ENCODE measurements around the gene STXBP4.

STXBP4 gene

DNA sequence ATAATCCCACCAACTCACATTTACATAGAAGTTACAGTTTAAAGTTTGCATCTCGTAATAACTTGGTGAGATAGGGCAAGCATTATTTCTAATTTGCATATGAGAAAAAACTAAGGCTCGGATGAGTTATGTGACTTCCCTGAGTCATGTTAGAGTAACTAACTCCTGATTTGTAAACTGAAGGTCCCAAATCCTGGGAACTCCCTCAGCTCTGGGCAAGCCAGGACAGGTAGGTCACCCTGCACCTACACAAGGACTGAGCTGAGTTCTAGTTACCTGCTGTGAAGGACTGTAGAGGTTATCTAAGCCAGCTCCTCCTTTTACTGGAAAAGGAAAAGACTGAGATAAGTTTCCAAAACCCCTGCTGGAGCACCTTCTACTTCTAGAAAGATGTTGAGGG, 204.0 kb downstream of the STXBP4 start:
- DNase-seq (ENCODE audit: low spot score) = no peak

DNA sequence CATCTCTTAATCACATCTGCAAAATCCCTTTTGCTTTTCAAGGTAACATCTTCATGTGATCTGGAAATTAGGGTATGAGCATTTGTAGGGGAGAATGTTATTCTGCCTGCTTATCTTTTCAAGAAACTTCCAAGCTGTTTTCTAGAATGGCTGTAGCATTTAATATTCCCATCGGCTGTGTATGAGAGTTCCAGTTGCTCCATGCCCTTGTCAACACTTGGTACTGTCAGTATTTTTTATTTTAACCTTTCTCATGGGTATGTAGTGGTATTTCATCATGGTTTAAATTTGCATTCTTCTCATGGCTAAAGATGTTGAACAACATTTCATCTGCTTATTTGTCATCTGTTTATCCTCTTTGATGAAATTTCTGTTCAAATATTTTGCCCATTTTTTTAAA, 205.6 kb downstream of the STXBP4 start:
- no peak for DNase-seq (ENCODE audit: low spot score)

- no peak for DNase-seq (ENCODE audit: low spot score)
These were observed 207.3 kb downstream of the STXBP4 start for GRCh38 chr17:55175788-55176427.

DNA sequence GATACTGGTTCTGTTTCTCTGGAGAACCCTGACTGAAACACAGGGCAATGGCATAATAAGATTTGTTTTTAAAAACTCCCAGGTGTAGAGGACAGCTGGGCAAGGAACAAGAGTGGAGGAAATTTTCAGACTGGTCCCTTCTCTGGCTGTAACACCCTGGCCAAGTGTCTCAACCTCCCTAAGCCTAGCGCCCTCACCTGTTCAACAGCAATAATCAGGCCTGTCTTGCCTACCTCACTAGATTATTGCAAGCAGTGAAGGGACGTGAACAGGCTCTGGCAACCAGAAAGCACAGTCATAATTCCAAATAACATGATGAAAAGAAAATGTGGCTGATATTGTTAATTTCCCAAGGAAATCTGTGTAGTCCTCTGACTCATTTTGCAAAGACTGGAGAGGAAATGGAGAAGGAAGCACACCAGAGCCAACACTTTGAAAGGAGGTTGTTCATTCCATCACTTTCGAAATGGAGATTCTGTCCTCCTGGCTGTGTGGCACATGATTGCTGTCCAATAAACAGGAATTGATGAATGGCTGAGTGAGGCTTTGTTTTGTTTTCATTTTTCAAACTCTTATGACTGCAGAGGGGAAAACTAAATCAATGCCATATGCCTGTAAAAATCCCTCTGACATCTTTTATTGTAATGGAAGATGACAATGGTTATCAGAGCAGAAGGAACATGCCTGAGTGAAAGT, 208.7 kb downstream of the STXBP4 start:
- no peak for DNase-seq (ENCODE audit: low spot score)

GRCh38 chr17:55177855-55178217, 209.3 kb downstream of the STXBP4 start:
- no peak for DNase-seq (ENCODE audit: low spot score)

DNA sequence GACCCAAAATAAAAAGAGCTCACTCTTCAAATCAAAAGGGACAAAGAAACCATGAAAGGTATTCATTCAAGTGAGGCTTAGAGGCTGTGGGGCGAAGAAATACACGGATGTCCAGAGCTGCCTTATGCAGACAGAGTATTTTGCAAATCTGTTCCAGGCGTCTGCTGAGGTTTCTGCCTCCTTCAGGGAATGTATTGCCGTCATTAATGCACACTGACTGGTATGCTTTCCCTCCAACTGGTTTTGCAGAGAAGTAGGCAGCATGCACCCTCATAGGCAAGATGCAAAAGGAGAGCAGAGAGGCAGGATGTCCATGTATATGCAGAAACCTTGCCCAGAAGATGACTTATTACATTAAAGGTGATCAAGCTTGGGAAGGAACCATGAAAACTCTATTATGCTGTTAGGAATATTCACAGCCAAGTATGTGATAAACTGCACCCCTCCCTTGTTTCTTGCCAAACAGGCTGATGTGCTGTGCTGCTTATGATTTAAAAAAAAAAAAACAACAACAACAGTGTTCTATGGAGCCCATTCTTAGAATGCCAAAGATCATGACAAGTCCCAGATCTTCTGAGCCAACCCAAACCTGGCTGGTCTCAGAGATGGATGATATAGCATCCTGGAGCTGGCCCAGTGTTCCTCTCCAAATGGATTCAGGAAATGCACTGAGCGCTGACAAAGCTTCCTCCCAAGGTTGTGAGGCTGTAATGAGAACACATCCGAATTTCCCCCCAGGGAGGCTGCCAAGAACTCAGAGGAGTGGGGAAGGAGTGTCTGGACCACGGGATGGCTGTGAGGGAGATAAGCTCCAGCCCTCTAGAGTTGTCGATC, 218.6 kb downstream of the STXBP4 start:
- no peak for DNase-seq (ENCODE audit: low spot score)

- no peak for DNase-seq (ENCODE audit: low spot score)
These were observed 222.2 kb downstream of the STXBP4 start for GRCh38 chr17:55190748-55191147.

GRCh38 chr17:55198690-55199370, 230.3 kb downstream of the STXBP4 start:
- no peak for DNase-seq (ENCODE audit: low spot score)

DNA sequence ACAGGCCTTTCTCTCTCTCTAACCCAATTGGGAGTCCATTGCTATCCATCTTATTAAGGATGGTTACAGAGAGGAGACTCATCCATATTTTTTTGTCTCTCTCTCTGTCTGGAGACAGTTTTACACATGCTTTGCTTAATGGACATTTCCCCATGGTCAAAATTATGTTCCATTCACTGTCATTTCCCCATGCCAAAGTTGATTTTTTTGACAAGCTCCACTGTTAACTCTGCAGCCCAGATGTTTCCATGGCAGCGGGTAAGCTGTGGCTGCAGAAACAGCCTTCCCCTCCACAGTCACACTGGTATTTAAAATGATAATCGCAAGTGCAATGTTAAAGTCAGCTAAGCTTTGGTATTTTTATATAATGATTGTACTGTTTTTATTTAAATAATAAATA, 232.3 kb downstream of the STXBP4 start:
- no peak for DNase-seq (ENCODE audit: low spot score)

GRCh38 chr17:55201308-55201932, 232.9 kb downstream of the STXBP4 start:
- no peak for DNase-seq (ENCODE audit: low spot score)

GRCh38 chr17:55202896-55203295, 234.3 kb downstream of the STXBP4 start:
- DNase-seq (ENCODE audit: low spot score) = no peak

DNA sequence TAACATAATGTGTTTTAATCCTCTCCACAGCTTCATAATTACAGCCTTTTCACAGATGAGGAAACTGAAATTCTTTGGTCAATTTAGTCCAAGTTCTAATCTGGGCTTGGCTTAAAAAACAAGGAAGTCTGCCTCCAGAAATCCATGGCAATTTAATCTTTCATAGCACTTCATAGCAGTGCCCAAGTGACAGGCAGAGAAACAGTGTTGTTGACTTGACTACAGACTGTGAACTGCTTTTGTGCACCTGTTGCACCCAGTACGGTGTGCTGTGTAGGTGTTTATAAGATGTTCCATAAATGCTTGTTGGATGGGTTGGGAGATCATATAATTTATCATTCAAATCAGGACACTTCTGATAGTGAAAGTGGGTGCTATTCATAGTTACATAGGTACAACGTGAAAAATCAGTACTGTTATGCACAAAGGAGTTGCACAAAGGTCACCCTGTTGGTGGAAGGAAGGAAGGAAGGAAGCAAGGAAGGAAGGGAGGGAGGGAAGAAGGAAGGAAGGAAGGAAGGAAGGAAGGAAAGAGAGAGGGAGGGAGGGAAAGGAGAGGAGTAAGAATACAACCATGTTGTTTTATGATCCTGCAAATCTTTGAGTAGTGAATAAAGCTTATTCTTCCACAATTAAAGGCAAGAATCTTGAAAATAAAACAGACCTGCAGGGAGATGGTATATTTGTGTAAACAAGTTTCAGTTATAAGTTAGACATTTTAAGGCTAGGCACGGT, 239.7 kb downstream of the STXBP4 start:
- no peak for DNase-seq (ENCODE audit: low spot score)

- DNase-seq (ENCODE audit: low spot score) = no peak
These were observed 241.7 kb downstream of the STXBP4 start for GRCh38 chr17:55210292-55210691.

DNA sequence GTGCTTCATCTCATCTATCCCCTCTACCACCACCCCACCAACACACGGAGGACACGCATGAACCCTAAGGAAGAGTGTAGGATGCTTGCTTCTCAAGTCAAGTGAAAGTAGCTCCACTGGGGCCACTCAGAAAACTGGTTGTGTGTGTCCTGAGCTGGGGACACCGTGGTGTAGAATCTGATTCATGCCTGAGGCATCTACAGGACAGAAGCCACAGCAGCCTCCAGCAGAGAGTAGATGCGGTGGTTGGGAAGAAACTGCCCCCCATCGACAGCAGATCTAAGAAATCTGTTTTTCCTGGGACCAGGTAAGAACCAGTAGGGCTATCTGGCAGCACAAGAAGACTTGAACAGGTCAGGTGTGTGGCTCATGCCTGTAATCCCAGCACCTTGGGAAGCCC, 244.3 kb downstream of the STXBP4 start:
- DNase-seq (ENCODE audit: low spot score) = no peak

DNA sequence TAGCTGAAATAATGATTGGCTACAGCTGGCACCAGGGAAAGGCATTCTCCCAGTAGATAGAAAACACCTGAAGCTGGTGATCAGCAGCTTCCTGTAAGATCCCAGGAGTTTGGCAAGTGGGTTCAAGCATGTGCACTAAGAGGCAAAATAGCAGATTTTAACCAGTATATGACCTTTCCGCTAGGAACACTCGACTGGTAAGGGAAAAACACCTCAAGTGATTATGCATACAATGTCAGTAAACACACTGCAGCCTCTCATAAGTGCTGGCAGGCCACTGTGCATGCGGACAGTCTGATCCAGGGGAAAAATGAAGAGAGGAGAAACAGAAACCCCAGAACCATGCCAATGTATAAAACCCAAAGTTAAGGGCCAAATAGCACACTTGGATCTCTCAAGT, 247.1 kb downstream of the STXBP4 start:
- no peak for DNase-seq (ENCODE audit: low spot score)

DNA sequence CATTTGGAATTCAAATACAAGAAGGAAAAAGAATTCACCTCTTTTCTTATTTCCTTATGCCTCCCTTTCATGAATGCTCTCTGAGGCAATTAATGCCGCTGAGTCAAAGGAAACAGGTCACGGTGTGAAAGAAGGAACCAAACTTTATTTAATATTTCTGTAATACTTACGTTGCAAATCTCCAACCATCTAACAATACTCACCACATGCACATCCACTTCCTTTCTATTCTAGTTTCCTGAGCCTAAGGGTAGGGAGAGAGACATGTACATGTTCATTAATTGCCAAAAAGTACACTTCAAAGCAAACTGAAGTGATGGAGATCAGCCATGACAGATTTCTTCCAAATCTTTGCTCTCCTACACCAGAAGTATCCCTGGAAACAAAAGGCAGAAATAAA, 248.3 kb downstream of the STXBP4 start:
- DNase-seq (ENCODE audit: low spot score) = no peak

DNA sequence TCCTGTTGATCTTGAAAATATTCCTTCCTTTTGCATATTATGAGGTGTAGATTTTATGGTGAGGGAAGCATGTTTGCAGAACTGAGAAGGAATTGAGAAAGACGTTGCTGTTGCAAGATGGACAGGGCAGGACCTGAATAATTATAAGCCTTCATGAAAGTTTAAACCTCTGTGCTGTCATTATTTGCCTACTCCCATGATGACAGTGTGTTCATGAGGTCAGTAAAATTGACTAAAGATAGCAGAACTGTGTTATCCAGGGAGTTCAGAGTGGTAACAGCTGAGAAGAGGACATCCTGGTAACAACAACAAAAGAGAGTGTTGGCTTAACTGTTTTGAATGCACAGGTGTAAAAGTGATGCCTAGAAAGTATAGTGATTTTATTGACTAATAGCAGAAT, 250.9 kb downstream of the STXBP4 start:
- DNase-seq (ENCODE audit: low spot score) = no peak

DNA sequence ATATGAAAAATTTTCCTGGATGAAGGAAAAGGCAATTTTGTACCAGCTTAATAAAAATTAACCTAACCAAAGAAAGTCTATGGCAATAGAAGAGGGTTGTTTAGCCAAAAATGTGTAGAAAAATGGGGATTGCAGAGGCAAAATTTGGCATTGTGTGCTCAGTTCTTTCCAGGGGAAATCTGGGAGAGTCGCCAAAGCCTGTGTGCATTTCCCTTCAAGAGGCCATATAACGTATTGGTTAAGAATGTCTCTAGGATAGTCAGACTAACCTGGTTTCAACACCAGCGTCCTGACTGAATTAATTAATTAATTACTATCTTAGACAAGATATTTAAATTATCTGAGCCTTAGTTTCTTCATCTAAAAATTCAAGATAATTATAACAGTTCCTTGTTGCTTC, 251.4 kb downstream of the STXBP4 start:
- no peak for DNase-seq (ENCODE audit: low spot score)
